ENCODE results near the gene SLC23A2. TPM values are rescaled to one million over a fixed set of nuclear protein-coding genes. Genes with fewer than 3 reads are reported as not detected.

The SLC23A2 gene
- total RNA-seq, 2 donors from 2014 or later: 4.6 to 5.1 TPM

DNA sequence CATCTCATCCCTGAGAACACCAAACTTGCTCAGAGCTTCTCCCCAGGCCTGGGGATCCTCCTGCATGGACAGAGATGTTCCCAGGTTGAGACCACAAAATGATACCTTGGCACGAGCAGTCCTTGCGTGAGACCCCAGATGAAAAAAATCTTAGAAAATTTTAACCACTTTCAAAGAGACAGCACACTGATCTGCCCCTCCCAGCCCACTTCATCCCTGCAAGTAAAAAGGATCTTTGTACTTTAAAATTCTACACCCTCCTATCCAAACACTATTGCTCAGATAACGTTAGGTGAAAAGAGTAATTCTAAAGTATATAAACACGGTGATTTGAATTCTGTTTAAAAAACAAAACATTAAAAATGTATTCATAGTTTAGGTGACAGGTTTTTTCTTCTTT is 98.5 kb downstream of the SLC23A2 start:
- no peaks in the 10 kb centered on the region for H3K4me1 ChIP-seq
- no peaks in the 10 kb centered on the region for H3K27me3 ChIP-seq
- DNase-seq: no peak
- no peak overlapping the region for H3K4me3 ChIP-seq
- intact Hi-C loops (cut with DNase I): no loop called here
- no peak overlapping the region for H3K9ac ChIP-seq (ENCODE audit: low read depth in 2 of 2, low read length in 2 of 2)
- no peaks in the 10 kb centered on the region for H3K9me3 ChIP-seq
- no peaks in the 10 kb centered on the region for H3K36me3 ChIP-seq
- TF ChIP-seq, protein P1, sequence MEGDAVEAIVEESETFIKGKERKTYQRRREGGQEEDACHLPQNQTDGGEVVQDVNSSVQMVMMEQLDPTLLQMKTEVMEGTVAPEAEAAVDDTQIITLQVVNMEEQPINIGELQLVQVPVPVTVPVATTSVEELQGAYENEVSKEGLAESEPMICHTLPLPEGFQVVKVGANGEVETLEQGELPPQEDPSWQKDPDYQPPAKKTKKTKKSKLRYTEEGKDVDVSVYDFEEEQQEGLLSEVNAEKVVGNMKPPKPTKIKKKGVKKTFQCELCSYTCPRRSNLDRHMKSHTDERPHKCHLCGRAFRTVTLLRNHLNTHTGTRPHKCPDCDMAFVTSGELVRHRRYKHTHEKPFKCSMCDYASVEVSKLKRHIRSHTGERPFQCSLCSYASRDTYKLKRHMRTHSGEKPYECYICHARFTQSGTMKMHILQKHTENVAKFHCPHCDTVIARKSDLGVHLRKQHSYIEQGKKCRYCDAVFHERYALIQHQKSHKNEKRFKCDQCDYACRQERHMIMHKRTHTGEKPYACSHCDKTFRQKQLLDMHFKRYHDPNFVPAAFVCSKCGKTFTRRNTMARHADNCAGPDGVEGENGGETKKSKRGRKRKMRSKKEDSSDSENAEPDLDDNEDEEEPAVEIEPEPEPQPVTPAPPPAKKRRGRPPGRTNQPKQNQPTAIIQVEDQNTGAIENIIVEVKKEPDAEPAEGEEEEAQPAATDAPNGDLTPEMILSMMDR (IDR thresholded peaks at IDR 0.05): no peak
- no peak overlapping the region for H3K27ac ChIP-seq

DNA sequence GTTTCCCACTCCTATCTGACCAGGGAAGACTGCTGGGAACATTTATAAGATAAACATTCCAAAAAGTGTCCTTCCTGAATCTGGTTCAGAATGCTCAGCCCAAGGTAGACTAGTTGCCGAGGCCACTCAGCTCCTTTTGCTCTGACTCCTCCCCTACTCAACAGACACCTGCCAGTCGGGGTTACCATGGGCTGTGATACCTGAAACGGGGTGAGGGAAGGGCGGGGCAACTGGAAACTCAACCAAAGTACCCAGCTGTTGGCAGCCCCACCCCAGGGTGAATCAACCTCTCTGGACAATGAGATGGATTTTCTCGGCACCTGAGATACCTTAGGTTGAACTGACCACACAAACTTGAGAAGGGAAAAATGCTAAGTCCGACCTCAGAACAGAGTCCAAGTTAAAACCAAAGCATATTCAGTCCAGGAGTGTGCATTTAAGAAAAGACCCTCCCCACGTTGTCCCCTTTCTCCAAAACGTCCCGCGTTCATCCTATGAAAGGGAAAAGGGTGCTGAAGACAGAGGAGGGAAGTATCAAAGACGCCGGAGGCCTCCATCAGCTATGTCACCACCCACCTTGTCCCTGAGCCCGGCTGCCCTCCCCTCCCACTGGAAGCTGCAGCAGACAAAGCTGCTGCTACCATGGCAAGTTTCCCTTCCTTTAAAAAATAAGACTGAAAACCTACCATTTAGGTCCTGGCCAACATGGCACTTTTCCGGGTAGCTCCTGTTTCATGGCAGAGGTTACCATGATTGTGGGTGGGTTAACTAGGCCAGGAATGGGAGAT is 100.1 kb downstream of the SLC23A2 start:
- Histone ChIP-seq H3K36me3 (no peaks in the 10 kb centered on the region), H3K27ac (no peak overlapping the region), H3K4me3 (no peak overlapping the region), H3K9ac (ENCODE audit: low read depth in 2 of 2, low read length in 2 of 2) (no peak overlapping the region), H3K27me3 (no peaks in the 10 kb centered on the region), H3K4me1 (no peaks in the 10 kb centered on the region), H3K9me3 (no peaks in the 10 kb centered on the region)
- intact Hi-C loops (cut with DNase I): no loop called here
- DNase-seq: peak; percentile 46
- TF ChIP-seq, protein P1 (IDR thresholded peaks at IDR 0.05): no peak

DNA sequence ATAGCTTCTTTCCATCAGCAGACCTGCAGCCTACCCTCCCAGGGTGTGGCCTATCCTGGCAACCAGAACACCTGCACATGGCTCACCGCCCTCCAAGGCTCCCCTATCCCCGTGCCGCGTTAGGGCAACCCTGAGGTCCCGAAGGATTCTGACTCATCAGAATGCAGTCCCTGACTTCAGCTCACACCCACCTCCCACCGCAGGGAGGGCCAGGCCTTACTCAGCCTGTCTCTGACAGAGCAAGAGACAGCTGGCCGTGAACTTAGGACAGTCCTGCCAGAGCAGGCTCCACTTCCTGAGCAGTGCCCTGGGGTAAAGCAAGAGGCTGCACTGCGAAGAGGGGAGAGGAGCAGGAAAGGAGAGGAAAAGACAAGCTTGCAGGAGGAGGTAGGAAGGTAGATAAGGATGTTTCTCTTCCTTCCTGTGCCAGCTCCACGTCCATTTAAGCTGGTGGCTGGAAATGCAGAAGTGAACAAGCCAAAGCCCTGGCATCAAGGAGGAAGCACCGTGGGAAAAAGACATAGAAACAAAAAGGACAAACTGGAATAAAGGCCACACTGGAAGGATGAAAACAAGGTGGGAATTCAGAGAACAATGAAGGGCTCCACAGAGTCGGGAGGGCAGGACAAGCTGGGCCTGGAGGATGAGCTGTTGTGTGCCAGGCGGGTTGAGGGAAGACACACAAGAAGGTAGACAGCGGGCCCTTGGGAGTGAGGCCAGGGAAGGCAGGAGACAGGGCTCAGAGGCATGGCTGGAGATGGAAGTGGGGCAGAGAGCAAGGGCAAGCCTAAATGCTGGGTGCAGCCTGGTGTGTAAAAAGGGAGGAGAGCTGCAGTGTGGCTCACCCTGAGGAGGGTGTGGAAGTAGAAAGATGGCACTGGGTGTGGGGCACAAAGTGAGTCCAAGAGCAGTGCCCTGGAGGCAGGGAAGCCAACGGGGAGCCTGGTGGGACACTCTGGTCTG is 102.7 kb downstream of the SLC23A2 start:
- Histone ChIP-seq H3K4me1 (no peaks in the 10 kb centered on the region), H3K27me3 (no peaks in the 10 kb centered on the region), H3K4me3 (no peak overlapping the region), H3K9ac (ENCODE audit: low read depth in 2 of 2, low read length in 2 of 2) (no peak overlapping the region), H3K9me3 (no peaks in the 10 kb centered on the region), H3K27ac (peak overlapping the region; percentile 27), H3K36me3 (no peaks in the 10 kb centered on the region)
- intact Hi-C loops (cut with DNase I): no loop called here
- TF ChIP-seq, protein P1 (IDR thresholded peaks at IDR 0.05): no peak
- DNase-seq: peak; percentile 62

DNA sequence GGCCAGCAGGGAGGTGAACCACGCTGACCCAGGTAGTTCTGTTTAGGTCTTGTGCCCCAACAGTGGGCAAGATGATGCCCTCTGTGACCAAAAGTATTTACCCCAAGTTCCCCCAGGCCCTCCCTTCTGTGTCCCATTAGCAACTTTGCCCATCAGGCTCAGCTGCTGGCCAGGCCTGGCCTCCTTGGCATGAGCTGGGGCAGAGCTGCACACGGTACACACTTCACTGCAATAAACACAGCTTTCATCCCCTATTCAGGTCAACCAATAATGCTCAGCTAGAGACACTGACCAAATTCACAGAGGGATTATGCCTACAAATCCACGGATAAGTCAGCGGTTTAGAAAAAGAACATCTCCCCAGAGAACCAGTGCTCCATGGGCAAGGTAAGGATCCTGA is 103.7 kb downstream of the SLC23A2 start:
- Histone ChIP-seq H3K27me3 (no peaks in the 10 kb centered on the region), H3K9me3 (no peaks in the 10 kb centered on the region), H3K27ac (no peak overlapping the region), H3K4me1 (no peaks in the 10 kb centered on the region), H3K36me3 (no peaks in the 10 kb centered on the region), H3K9ac (ENCODE audit: low read depth in 2 of 2, low read length in 2 of 2) (no peak overlapping the region), H3K4me3 (no peak overlapping the region)
- no peak for DNase-seq
- TF ChIP-seq, protein P1 (IDR thresholded peaks at IDR 0.05): no peak
- intact Hi-C loops (cut with DNase I): no loop called here

DNA sequence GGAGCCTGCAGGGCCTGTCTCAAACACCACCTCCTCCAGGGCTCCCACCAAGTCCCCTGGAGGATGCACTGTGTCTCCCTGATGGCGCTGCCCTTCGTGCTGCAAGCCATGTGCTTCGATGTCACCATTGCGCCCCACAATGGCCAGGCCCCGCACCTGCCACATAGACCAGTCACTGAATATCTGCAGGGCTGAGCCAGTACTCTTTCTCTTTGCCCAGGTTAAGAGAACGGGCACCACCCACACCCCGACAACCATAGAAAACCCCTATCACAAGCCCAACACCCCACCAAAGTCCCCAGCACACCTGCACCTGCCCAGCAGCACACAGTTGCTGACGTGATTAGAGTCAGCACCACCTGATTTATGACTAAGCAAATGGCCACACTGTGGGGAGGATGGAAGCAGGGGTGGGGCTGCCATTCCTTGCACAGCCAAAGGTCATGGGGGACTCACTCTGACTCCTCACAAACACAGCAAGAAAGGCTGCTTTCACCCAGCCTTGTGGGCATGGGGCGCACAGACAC is 104.3 kb downstream of the SLC23A2 start:
- DNase-seq: peak; percentile 36

More for the DNA sequence above, 104.3 kb downstream of the SLC23A2 start:
- Histone ChIP-seq H3K9ac (ENCODE audit: low read depth in 2 of 2, low read length in 2 of 2) (no peak overlapping the region), H3K4me3 (no peak overlapping the region), H3K27me3 (no peaks in the 10 kb centered on the region), H3K36me3 (no peaks in the 10 kb centered on the region), H3K4me1 (no peaks in the 10 kb centered on the region), H3K9me3 (no peaks in the 10 kb centered on the region), H3K27ac (no peak overlapping the region)
- TF ChIP-seq, protein P1 (IDR thresholded peaks at IDR 0.05): no peak
- intact Hi-C loops (cut with DNase I): no loop called here

All from colonic mucosa (tissue), 4 donors.